Smooth muscle cell (in vitro differentiated cells): Measurements from ENCODE around the gene LRRD1. TPM values are rescaled to one million over a fixed set of nuclear protein-coding genes. Genes with fewer than 3 reads are reported as not detected.
A peak's percentile ranks its signal among the peaks of the same experiment; 100 is the strongest.

Source experiments
- DNase-seq: peaks from one replicate; lab custom pipeline; 2025; ENCODE audit not compliant: unreplicated experiment; lab: John Stamatoyannopoulos, UW
- H2AFZ ChIP-seq: fragments of 200-600 bp; sonication (generic); 2 replicates; pipeline ENCODE4 v1.6.0; 2016; ENCODE audit warnings: antibody characterized with exemption, low read depth, mild to moderate bottlenecking
- H3F3A ChIP-seq: fragments of 200-600 bp; sonication (generic); 2 replicates; pipeline ENCODE4 v1.6.0; 2017; ENCODE audit warnings: antibody characterized with exemption, low read depth
- H3K27ac ChIP-seq: fragments of 200-600 bp; sonication (generic); 2 replicates; pipeline ENCODE4 v1.5.1; 2016; ENCODE audit warnings: low read depth, mild to moderate bottlenecking
- H3K27me3 ChIP-seq: fragments of 200-600 bp; sonication (generic); 2 replicates; pipeline ENCODE4 v1.6.1; 2016; ENCODE audit warnings: low read depth, mild to moderate bottlenecking
- H3K36me3 ChIP-seq: fragments of 200-600 bp; sonication (generic); 2 replicates; pipeline ENCODE4 v1.5.1; 2016; ENCODE audit warnings: low read depth
- H3K4me1 ChIP-seq: fragments of 200-600 bp; sonication (generic); 2 replicates; pipeline ENCODE4 v1.5.1; 2016; ENCODE audit warnings: low read depth
- H3K4me2 ChIP-seq: fragments of 200-600 bp; sonication (generic); 2 replicates; pipeline ENCODE4 v1.6.0; 2016; ENCODE audit warnings: mild to moderate bottlenecking
- H3K4me3 ChIP-seq: fragments of 200-600 bp; sonication (generic); 2 replicates; pipeline ENCODE4 v1.5.1; 2016; ENCODE audit warnings: mild to moderate bottlenecking
- H3K79me2 ChIP-seq: fragments of 200-600 bp; sonication (generic); 2 replicates; pipeline ENCODE4 v1.6.0; 2016; ENCODE audit warnings: low read depth, mild to moderate bottlenecking
- H3K9ac ChIP-seq: fragments of 200-600 bp; sonication (generic); 2 replicates; pipeline ENCODE4 v1.6.0; 2016; ENCODE audit warnings: low read depth
- H3K9me3 ChIP-seq: fragments of 200-600 bp; sonication (generic); replicated peaks from 2 replicates; pipeline ENCODE4 v1.5.1; 2016; ENCODE audit warnings: low read depth
- H4K20me1 ChIP-seq: fragments of 200-600 bp; sonication (generic); 2 replicates; pipeline ENCODE4 v1.6.0; 2016; ENCODE audit warnings: low read depth
- CTCF ChIP-seq: fragments of 200-600 bp; sonication (generic); IDR thresholded peaks from 2 replicates; pipeline ENCODE4 v1.5.1; 2017; ENCODE audit warnings: borderline replicate concordance, mild to moderate bottlenecking, antibody characterized with exemption; ENCODE audit not compliant: insufficient read depth, poor library complexity, severe bottlenecking
- WGBS: methylation state at CpG from one replicate; pipeline ENCODE4 v1.1.7; 2016; ENCODE audit warnings: low lambda C conversion rate; 5-methylcytosine and 5-hydroxymethylcytosine counted together
- polyA plus RNA-seq: library from polyadenylated mRNA; unstranded; fragments of >200 nt; fragmentation: Nextera tagmentation; extraction: Ambion mirVana; gene quantifications from 2 replicates; pipeline ENCODE4 v1.2.1, GENCODE V29; 2016
- total RNA-seq: library from RNA; depleted of rRNA; stranded (reverse); fragments of >200 nt; gene quantifications from 2 replicates; pipeline ENCODE4 v1.2.3, GENCODE V29; 2014

The LRRD1 gene
- total RNA-seq = 0.09 TPM in 2 replicates
- polyA plus RNA-seq = not detected in 2 replicates

- Histone ChIP-seq H3K9ac (peak within 1 kb of the TSS; percentile 36), H3K4me3 (peak within 1 kb of the TSS; percentile 52), H3K27me3 (no peaks in the 10 kb centered on the region), H3K27ac (no peak within 1 kb of the TSS), H4K20me1 (no peaks in the 10 kb centered on the region), H3K9me3 (no peaks in the 10 kb centered on the region), H3F3A (no peaks in the 10 kb centered on the region), H2AFZ (peak within 1 kb of the TSS; percentile 70), H3K4me2 (peak within 1 kb of the TSS; percentile 87), H3K4me1 (no peaks in the 10 kb centered on the region), H3K36me3 (no peaks in the 10 kb centered on the region), H3K79me2 (no peaks in the 10 kb centered on the region)
- peak; percentile 34 for DNase-seq
- TF ChIP-seq CTCF = peak; percentile 93
- WGBS = 30% methylated on average over 59 of the region's 60 CpGs
Measured at GRCh38 chr7:92178928-92179924, at the start of gene LRRD1. Gene LRRD1 (minus strand): TSS chr7:92179142. CDS start chr7:92165202, 13,940 bp downstream.

- Histone ChIP-seq H3K9ac (no peak overlapping the region), H3K9me3 (no peaks in the 10 kb centered on the region), H3K27ac (no peak overlapping the region), H3K36me3 (peaks cover 25% of the 10 kb centered on the region), H3K4me3 (no peak overlapping the region), H3K79me2 (no peaks in the 10 kb centered on the region), H3F3A (no peaks in the 10 kb centered on the region), H3K4me2 (no peak overlapping the region), H2AFZ (no peak overlapping the region), H3K27me3 (no peaks in the 10 kb centered on the region), H4K20me1 (no peaks in the 10 kb centered on the region), H3K4me1 (no peaks in the 10 kb centered on the region)
- 98% methylated on average over 2 of the region's 2 CpGs for WGBS
- DNase-seq = no peak
- TF ChIP-seq CTCF = no peak
Measured at GRCh38 chr7:92228742-92229141, 49.8 kb upstream of the LRRD1 start.

GRCh38 chr7:92228100-92228499 lies 49.2 kb upstream of the LRRD1 start:
- Histone ChIP-seq H3F3A (no peaks in the 10 kb centered on the region), H3K9me3 (no peaks in the 10 kb centered on the region), H2AFZ (no peak overlapping the region), H3K4me3 (no peak overlapping the region), H4K20me1 (no peaks in the 10 kb centered on the region), H3K4me2 (no peak overlapping the region), H3K79me2 (no peaks in the 10 kb centered on the region), H3K27ac (no peak overlapping the region), H3K36me3 (peaks cover 24% of the 10 kb centered on the region), H3K27me3 (no peaks in the 10 kb centered on the region), H3K4me1 (no peaks in the 10 kb centered on the region), H3K9ac (no peak overlapping the region)
- no peak for TF ChIP-seq CTCF
- WGBS = 100% methylated on average over 2 of the region's 2 CpGs
- no peak for DNase-seq
